ENCODE results near the gene RHBDD3. TPM values are rescaled to one million over a fixed set of nuclear protein-coding genes. Genes with fewer than 3 reads are reported as not detected.

Gene RHBDD3
- polyA plus RNA-seq, 3 donors: 4.0 to 11.1 (median 4.8) TPM

GRCh38 chr22:29213493-29213892, 54.3 kb downstream of the RHBDD3 start:
- DNase-seq: no peak
- H3K9me3 Mint-ChIP-seq: no peaks in the 10 kb centered on the region
- WGBS (ENCODE audit: insufficient coverage): no CpG with 5 or more reads among the region's 9 CpGs
- H3K9ac ChIP-seq (ENCODE audit: insufficient read depth, low read length, poor library complexity, severe bottlenecking): no peak overlapping the region
- H2AFZ ChIP-seq (ENCODE audit: insufficient read depth, low read depth, low read length, poor library complexity, severe bottlenecking): no peak overlapping the region
- H3K27ac Mint-ChIP-seq: no peak overlapping the region
- no peak overlapping the region for H3K27ac ChIP-seq (ENCODE audit: low read depth in 1 of 2, low read length in 2 of 2)
- H3K4me1 ChIP-seq (ENCODE audit: control insufficient read depth in 1 of 2, insufficient read depth in 2 of 2, low read length in 2 of 2): peaks cover 10 to 16% of the 10 kb centered on the region in 2 donors
- H3K36me3 Mint-ChIP-seq: no peaks in the 10 kb centered on the region
- no peaks in the 10 kb centered on the region for H3K9me3 ChIP-seq (replicated peaks in 1 of 2; ENCODE audit: control insufficient read depth in 1 of 2, insufficient read depth in 1 of 2, low read length in 2 of 2)
- TF ChIP-seq CTCF (IDR thresholded peaks at IDR 0.05): no peak
- H3K79me2 ChIP-seq (ENCODE audit: insufficient read depth, low read length): no peaks in the 10 kb centered on the region
- peaks cover 0 to 6% of the 10 kb centered on the region in 2 donors for H3K27me3 ChIP-seq (ENCODE audit: control insufficient read depth in 2 of 2, insufficient read depth in 2 of 2, low read length in 2 of 2)
- H3K4me1 Mint-ChIP-seq: peaks cover 13% of the 10 kb centered on the region
- H3K4me3 Mint-ChIP-seq: no peak overlapping the region
- no peaks in the 10 kb centered on the region for H4K20me1 ChIP-seq (ENCODE audit: insufficient read depth, low read length)
- H3K4me3 ChIP-seq (replicated peaks in 1 of 3; ENCODE audit: low read depth in 2 of 3, low read length in 3 of 3): no peak overlapping the region
- H3K4me2 ChIP-seq (replicated peaks; ENCODE audit: extremely low read depth, low read length, poor library complexity, severe bottlenecking): no peak overlapping the region
- H3K27me3 Mint-ChIP-seq (ENCODE audit: low read depth in 3 of 3): peaks cover 6 to 9% (median 7%) of the 10 kb centered on the region in 3 donors
- intact Hi-C loops (cut with micrococcal nuclease): no loop called here
- no peaks in the 10 kb centered on the region for H3K36me3 ChIP-seq (replicated peaks in 1 of 2; ENCODE audit: control insufficient read depth in 1 of 2, insufficient read depth in 2 of 2, low read length in 2 of 2)

GRCh38 chr22:29212743-29213142, 55.0 kb downstream of the RHBDD3 start:
- Mint-ChIP-seq H3K27me3 (ENCODE audit: low read depth in 3 of 3) (peaks cover 10 to 13% (median 11%) of the 10 kb centered on the region in 3 donors), H3K9me3 (no peaks in the 10 kb centered on the region), H3K4me3 (no peak overlapping the region), H3K27ac (no peak overlapping the region), H3K4me1 (peaks cover 10% of the 10 kb centered on the region), H3K36me3 (no peaks in the 10 kb centered on the region)
- Histone ChIP-seq H3K9me3 (replicated peaks in 1 of 2; ENCODE audit: control insufficient read depth in 1 of 2, insufficient read depth in 1 of 2, low read length in 2 of 2) (no peaks in the 10 kb centered on the region), H3K36me3 (replicated peaks in 1 of 2; ENCODE audit: control insufficient read depth in 1 of 2, insufficient read depth in 2 of 2, low read length in 2 of 2) (no peaks in the 10 kb centered on the region), H3K79me2 (ENCODE audit: insufficient read depth, low read length) (no peaks in the 10 kb centered on the region), H3K9ac (ENCODE audit: insufficient read depth, low read length, poor library complexity, severe bottlenecking) (no peak overlapping the region), H3K27me3 (ENCODE audit: control insufficient read depth in 2 of 2, insufficient read depth in 2 of 2, low read length in 2 of 2) (peaks cover 0 to 13% of the 10 kb centered on the region in 2 donors), H2AFZ (ENCODE audit: insufficient read depth, low read depth, low read length, poor library complexity, severe bottlenecking) (no peak overlapping the region), H3K4me2 (replicated peaks; ENCODE audit: extremely low read depth, low read length, poor library complexity, severe bottlenecking) (no peak overlapping the region), H3K4me3 (replicated peaks in 1 of 3; ENCODE audit: low read depth in 2 of 3, low read length in 3 of 3) (no peak overlapping the region), H3K4me1 (ENCODE audit: control insufficient read depth in 1 of 2, insufficient read depth in 2 of 2, low read length in 2 of 2) (peaks cover 10 to 16% of the 10 kb centered on the region in 2 donors), H3K27ac (ENCODE audit: low read depth in 1 of 2, low read length in 2 of 2) (no peak overlapping the region), H4K20me1 (ENCODE audit: insufficient read depth, low read length) (no peaks in the 10 kb centered on the region)
- WGBS (ENCODE audit: insufficient coverage): 95% methylated on average over 8 of the region's 11 CpGs
- no peak for TF ChIP-seq CTCF (IDR thresholded peaks at IDR 0.05)
- no peak for DNase-seq
- intact Hi-C loops (cut with micrococcal nuclease): no loop called here

All from CD14-positive monocyte (primary cell).